ENCODE data around the gene SEMA3B.
"Not testable (repeated sequence)": the region's sequence is repeated elsewhere in the genome, so short reads cannot be mapped to it uniquely, and the experiment has no call there.

SEMA3B gene

DNA sequence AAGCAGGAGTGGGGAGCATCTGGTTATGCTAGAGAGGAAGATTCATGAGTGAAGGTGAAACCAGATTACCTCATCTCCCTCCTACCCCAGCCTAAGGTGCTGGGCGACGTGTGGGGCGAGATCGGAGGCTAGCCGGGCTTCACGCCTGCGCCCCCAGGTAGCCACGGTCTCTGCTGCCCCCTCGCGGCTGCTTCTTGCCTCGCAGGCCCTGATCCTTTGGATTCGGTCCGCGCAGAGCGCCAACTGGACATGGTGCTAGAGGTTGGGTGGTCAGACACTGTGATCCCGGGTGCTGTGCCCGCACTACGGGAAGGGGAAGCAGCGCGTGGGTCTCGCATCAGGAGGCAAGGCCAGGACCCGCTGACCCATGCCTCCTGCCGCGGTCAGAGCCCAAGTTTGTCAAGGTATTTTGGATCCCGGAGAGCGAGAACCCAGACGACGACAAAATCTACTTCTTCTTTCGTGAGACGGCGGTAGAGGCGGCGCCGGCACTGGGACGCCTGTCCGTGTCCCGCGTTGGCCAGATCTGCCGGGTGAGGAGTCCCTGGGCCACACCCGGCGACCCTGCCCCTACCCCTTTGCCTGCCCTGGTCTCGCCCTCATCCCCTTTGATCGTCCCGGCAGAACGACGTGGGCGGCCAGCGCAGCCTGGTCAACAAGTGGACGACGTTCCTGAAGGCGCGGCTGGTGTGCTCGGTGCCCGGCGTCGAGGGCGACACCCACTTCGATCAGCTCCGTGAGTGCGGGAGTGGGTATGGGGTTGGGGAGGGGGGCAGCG, 4.2 kb downstream of the SEMA3B start:
- peak; percentile 86 to 93 for DNase-seq (ENCODE audit: low read depth in 2 of 2)

DNA sequence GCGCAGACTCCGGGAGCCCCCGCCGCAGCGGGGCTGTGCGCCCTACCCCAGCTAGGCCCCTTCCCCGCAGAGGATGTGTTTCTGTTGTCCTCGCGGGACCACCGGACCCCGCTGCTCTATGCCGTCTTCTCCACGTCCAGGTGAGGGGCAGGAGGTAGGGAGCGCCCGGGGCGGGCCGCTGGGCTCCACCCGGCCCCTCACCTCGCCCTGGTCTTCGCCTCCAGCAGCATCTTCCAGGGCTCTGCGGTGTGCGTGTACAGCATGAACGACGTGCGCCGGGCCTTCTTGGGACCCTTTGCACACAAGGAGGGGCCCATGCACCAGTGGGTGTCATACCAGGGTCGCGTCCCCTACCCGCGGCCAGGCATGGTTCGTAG, 4.7 kb downstream of the SEMA3B start:
- DNase-seq (ENCODE audit: low read depth in 2 of 2), result no peak

DNA sequence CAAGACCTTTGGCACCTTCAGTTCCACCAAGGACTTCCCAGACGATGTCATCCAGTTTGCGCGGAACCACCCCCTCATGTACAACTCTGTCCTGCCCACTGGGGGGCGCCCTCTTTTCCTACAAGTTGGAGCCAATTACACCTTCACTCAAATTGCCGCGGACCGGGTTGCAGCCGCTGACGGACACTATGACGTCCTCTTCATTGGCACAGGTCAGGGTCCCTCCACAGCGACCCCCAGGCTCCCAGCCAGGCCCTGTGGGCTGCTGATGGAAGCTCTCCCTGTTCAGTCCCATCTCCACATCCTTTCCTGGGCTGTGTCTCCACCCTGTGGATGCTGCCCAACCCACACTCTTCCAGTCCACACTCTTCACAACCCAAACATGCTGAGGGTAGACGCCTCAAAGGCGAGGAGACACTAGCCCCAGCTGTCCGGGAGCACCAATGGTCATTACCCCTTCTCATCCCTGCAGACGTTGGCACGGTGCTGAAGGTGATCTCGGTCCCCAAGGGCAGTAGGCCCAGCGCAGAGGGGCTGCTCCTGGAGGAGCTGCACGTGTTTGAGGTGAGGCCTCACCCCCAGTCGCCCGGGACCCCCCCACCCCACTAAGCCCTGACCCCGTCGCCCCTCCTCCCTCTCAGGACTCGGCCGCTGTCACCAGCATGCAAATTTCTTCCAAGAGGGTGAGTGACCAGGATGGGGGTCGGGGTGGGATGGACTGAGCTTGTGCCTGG, 5.6 kb downstream of the SEMA3B start:
- DNase-seq (ENCODE audit: low read depth in 2 of 2), result peak; percentile 40 to 78

DNA sequence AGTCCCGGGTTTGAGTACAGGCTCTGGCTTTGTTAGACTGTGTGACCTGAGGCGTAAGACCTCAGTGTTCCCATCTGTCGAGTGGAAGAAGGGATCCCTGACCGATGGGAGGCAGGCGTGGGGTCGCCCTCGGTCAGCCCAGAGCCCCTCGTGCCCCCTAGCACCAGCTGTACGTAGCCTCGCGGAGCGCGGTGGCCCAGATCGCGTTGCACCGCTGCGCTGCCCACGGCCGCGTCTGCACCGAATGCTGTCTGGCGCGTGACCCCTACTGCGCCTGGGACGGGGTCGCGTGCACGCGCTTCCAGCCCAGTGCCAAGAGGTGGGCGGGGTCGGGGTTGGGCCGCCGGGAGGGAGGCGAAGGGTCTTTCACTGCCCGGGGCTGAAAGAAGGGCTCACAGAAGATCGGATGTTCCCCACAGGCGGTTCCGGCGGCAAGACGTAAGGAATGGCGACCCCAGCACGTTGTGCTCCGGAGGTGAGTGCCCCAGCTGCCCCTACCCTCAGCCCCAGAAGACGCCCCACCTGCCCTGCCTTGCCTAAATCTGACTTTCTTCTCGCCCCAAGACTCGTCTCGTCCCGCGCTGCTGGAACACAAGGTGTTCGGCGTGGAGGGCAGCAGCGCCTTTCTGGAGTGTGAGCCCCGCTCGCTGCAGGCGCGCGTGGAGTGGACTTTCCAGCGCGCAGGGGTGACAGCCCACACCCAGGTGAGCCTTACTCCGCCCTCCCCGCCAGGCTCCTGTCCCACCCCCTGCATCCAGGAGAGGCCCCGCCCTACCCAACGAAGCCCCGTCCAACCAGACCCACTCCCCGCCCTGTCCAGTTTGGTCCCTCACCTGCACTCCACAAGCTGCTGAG, 6.4 kb downstream of the SEMA3B start:
- DNase-seq (ENCODE audit: low read depth in 2 of 2), result no peak

DNA sequence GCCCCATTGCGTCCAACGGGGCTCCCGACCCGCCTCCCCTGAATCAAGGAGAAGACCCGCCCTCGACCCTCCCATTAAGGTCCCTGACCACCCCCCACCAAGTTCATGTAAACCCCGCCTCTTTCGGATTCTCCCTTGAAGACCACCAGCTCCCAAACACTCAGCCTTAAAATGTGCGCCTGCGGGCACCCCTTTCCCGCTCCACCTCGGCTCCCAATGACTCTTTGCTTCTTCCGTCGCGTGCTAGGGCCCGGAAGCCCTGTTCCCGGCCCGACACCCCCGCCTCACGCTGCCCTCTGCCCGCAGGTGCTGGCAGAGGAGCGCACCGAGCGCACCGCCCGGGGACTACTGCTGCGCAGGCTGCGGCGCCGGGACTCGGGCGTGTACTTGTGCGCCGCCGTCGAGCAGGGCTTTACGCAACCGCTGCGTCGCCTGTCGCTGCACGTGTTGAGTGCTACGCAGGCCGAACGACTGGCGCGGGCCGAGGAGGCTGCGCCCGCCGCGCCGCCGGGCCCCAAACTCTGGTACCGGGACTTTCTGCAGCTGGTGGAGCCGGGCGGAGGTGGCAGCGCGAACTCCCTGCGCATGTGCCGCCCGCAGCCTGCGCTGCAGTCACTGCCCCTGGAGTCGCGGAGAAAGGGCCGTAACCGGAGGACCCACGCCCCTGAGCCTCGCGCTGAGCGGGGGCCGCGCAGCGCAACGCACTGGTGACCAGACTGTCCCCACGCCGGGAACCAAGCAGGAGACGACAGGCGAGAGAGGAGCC, 7.2 kb downstream of the SEMA3B start:
- DNase-seq (ENCODE audit: low read depth in 2 of 2), result no peak

DNA sequence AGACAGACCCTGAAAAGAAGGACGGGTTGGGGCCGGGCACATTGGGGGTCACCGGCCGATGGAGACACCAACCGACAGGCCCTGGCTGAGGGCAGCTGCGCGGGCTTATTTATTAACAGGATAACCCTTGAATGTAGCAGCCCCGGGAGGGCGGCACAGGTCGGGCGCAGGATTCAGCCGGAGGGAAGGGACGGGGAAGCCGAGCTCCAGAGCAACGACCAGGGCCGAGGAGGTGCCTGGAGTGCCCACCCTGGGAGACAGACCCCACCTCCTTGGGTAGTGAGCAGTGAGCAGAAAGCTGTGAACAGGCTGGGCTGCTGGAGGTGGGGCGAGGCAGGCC, 7.8 kb downstream of the SEMA3B start:
- no peak for DNase-seq (ENCODE audit: low read depth in 2 of 2)

DNA sequence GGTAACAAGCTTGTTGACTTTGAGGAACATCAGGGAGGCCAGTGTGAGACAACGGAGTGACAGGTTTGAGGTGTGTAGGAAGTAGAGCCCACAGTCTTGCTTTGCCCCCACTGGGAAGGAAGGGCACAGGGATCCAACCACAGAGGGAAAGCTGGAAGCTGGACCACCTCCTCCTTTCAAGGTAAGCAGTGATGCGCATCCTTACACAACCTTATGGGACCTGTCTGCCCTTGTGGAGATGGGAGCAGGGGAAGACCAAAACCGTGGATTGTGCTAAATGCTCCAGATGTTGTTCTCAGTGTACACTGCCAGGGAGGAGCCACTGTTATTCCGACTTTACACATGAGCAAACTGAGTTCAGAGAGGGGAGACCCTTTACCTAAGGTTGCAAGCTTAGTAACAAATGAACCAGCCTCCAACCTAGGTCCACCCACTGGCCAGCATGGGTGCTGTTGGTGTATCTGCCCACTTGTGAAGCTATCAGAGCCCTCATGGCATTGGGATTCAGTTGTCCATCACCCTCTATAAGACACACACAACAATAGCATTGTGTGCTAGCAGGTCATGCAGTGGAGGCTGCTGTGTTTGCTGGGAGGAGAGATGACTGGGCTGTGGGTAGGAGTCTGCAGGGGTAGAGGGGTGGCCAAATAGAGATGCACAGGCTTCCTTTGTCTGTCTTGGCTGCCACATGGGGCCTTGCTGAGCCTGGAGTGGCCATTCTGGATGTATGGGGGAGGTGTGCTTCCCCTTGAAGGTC, 9.4 kb downstream of the SEMA3B start:
- DNase-seq (ENCODE audit: low read depth in 2 of 2), result no peak

DNA sequence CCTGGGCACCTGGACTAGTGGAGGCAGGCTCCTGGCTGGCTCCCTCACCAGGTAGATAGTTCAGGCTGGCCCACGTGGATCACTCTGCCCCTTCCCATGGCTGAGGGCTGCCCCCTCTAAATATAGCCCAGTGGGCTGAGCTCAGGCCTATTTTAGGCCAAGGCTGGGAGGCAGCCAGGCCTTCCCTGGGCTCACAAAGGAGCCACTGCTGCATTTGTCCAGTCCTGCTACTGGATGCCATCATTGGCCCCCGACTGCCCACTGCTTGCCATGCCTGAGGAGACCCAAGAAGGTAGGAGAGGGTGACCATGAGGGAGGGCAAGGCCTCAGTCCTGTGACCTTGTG, 9.9 kb downstream of the SEMA3B start, which contains the start of gene LSMEM2:
Gene LSMEM2, plus strand, starts transcription at position 208 of the 345 bp plus-strand sequence. Its CDS starts 27 bp downstream, at position 235.
- no peak for DNase-seq (ENCODE audit: low read depth in 2 of 2)

DNA sequence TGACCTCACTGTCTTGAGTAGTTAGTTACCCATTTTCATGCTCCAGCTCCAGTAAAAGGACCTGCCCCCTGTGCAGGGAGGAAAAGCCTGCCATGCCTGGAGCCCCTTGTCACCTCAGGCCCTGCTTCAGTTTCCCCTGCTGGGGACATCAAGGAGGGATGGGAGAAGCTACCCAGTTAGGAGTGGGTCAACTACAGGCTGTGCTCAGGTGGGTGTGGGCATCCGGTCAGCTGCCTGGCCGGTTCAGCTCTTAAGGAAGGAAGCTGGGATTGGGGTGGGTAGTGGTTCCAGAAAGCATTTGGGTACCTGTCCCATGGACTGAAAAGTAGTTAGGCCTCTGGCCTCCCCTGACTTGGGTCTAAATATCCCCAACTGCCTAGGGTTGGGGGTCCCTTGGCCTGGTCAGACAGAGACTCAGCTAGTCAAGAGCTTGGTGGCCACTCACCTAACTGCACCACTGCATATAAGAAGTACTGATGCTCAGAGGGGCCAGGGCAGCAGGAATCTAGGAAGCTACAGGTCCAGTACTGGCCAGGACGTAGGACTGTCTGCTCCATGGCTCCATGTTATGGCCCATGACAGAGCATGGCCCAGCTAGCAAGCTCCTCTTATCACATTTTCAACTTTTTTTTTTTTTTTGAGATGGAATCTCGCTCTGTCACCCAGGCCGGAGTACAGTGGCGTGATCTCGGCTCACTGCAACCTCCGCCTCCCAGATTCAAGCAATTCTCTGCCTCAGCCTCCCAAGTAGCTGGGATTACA, 10.5 kb downstream of the SEMA3B start:
- no peak for DNase-seq (ENCODE audit: low read depth in 2 of 2)

DNA sequence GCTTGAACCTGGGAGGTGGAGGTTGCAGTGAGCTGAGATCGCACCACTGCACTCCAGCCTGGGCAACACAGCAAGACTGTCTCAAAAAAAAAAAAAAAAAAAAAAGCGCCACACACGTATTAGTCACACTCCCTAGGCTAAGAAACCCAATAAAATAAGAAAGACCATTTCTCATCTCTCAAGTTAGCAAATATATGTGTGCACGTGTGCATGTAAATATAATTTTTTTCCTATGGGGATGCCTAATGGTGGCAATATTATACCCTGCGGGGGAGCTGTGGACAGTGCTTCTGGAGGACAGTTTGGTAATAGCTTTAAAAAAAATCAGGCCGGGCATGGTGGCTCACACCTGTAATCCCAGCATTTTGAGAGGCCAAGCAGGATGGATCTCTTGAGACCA, 15.2 kb downstream of the SEMA3B start:
- not testable (repeated sequence) for DNase-seq (ENCODE audit: low read depth in 2 of 2)

DNA sequence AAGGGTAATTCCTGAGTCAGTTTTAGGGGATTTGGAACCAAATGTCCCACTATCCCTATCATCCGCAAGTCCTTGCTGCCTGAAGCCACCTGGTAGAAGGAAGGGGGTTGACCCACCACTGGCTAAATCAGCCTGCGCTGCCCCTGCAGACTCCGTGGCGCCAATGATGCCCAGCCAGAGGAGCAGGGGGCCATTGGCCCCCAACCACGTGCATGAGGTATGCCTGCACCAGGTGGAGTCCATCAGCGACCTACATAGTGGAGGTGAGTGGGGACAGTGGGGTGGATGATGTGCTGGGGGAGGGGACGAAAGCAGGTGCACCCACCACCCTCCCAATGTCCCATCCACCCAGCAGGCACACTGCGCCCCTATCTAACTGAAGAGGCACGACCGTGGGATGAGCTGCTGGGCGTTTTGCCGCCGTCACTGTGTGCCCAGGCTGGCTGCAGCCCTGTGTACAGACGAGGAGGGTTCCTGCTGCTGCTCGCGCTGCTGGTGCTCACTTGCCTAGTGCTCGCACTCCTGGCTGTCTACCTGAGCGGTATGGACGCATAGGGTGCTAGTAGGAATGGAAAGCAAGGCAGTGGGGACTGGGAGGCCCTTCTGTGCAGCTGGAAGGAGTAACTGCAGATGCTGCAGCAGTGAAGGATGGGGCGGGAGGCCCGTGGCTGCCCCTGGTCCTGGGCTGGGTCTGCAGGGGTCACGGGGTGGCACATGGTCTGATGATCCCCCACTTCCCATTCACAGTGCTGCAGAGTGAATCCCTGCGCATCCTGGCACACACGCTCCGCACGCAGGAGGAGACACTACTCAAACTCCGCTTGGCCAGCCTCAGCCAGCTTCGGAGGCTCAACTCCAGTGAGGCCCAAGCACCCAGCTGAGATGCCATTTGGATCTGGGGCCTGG, 17.6 kb downstream of the SEMA3B start:
- no peak for DNase-seq (ENCODE audit: low read depth in 2 of 2)

DNA sequence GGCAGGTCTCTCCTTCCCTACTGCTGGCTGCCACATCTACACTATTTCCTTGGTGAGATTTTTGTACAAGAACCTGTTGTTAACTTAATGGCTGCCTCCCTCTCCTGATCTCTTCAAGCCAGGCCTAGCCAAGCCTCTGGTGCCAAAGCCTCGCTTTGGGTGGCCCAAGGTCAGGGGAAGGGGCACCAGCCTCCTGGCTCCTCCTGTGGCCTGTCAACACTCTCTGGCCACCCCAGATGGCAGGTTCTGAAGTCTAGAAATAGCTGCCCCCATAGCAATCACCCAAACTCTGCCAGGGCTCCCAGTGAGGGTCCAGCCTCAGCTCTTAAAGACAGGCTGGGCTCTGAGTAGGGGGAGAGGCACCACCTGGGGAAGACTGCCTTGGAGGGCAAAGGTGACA, 18.3 kb downstream of the SEMA3B start:
- DNase-seq (ENCODE audit: low read depth in 2 of 2), result no peak

DNA sequence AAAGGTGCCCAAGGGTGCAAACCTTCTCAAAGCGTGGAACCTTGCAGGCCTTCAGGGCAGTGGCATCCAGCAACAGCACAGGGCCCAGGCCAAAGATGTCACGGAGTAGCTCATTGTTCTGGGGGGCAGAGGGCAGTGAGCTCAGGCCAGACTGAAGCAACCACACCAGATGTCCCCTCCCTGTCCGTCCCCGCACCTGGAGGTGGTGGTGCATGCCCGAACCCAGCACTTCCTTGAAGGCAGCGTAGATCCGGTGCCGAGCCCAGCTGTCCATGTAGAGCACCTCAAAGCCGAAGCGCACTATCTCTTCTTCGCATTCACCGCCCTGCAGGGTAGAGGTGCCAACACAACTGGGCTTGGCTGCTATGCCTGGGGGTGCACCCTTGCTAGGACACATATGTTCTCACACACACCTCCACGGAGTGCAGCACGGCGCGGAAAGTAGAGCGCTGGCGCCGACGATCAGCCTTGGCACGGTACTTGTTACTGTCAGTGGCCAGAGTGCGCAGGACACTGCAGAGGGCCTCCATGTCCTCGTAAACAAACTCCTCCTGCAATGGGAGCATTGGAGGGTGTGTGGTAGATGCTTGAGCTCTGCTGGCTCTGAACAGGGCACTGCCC, 19.6 kb downstream of the SEMA3B start:
- DNase-seq (ENCODE audit: low read depth in 2 of 2), result no peak

DNA sequence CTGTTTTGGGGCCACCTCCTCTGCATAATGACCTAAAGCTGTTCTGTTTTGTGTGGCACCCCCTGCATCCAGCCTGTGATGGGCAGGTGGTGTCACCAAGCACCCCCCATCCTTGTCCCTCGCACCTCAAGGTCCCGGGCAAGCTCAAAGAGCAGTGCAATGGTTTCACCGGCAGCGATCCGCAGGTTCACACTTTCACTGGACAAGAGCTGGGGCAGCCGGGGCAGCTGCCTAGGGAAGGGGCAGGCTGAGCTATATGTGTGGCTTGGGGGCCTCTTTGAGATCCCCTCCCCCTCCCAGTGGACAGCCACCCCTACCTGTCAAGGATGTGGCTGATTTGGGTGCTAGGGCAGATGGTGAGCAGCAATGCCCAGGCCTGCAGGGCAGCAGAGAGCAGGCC, 20.2 kb downstream of the SEMA3B start:
- DNase-seq (ENCODE audit: low read depth in 2 of 2), result no peak

DNA sequence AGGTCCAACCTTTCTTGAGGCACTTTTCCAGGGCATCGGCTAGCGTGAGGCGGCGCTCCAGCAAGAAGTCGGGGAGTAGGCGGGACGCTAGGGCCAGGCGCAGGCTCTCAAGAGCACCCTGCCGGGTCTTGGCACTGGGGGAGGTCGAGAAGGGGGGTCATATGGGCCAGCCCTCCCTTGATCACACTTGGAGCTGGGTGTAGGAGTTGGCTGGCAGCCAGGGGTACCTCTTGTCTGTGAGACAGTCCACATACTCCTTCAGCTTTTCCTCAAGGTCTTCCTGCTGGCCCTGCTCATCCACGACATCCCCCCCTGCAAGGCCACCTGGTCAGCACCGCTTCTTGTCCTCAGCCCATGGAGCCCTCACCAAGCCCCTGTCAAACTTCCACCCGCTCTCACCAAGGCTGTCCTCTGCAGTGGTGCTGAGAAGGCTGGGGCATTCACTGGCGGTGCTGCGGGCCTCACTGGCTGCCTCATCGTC, 21.3 kb downstream of the SEMA3B start:
- no peak for DNase-seq (ENCODE audit: low read depth in 2 of 2)

DNA sequence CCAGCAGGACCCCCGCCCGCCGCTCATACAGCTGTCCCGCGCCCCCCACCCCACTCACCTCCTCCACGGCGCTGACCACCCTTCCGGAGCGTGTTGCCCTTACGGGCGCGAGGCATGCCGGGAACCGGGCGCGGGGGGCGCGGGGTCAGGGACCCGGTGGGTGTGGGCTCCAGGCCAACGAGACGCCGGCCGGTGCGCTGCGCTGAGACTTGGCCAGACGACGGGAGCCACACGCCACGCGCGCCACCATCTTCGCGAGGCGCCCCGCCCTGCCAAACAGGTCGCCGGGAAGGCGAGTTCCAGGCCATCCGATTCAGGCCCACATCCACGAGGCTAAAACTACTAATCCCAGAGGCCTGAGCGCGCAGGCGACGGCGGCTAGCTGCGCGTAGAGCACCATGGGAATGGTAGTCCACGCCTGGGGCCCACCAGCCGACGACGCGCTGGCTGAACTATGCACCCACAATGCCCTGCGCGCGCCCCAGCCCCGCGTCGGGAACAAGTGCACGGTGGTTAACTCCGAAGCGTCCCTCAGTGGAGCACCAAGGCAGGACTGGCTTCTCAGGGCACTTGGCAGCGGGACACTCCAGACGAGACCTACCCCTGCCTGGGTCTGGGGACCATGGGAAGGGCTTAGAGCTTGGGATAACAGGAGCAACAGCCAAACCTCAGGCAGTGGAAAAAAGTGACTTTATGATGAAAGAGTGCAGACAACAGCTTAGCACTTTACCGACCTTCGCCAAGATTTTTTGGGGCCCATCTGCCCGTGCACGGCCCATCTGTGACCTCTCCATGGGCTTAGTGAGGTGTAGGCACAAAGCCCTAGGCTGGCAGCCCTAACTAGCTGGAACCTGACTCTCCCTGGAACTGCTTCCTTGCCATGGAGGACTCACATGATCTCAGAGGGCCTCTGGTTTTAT, 23.5 kb downstream of the SEMA3B start, which contains the start of gene IFRD2:
Gene IFRD2, minus strand, starts transcription at position 271 of the 920 bp plus-strand sequence. Its CDS starts 155 bp downstream, at position 116.
- DNase-seq (ENCODE audit: low read depth in 2 of 2), result peak; percentile 86 to 93

DNA sequence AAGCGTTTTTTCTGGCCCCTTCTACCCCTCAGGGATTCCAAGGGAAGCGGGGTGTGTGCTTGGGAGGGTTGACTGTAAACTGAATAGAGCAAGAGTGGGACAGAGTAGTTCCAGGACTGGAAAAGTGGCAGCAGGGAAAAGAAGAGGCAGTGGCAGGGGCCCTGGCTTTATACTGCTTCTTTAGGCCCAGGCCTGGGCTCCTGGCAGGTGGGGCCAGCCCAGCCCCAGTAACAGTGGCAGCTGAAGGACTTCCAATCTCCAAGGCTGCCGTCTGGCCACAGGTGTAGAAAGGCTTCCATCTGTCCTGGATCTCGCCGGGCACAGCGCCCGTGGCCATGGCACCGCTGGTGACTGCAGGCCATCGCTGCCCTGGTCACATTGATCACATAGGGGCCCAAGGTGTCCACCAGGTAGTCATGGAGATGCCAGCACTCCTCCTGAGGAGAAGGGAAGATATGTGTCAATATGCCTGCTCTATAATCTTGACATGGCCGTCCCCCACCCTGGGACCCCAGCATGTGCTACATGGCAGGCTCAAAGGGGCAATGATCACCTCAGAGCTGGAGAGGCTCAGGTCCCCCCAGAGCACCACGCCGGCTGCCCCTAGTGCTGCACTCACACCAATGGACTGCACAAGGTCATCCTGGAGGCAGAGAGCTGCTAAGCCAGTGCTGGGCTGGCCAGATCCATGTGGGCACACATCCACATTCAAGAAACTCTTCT, 24.3 kb downstream of the SEMA3B start:
- no peak for DNase-seq (ENCODE audit: low read depth in 2 of 2)
